Measurements from ENCODE around the gene TMEM116.

- no peak for TF ChIP-seq POLR2AphosphoS5 (IDR thresholded peaks at IDR 0.05; ENCODE audit: low read depth, low read length)
- TF ChIP-seq POLR2A (IDR thresholded peaks at IDR 0.05; ENCODE audit: low read depth, low read length): no peak
- no peak for TF ChIP-seq SPI1 (IDR thresholded peaks at IDR 0.05; ENCODE audit: low read depth, low read length)
Observed at GRCh38 chr12:111936869-111937268, 76.1 kb downstream of the TMEM116 start.
